Activated T-cell treated with anti-CD3 and anti-CD28 coated beads for 4 hours (primary cell): ENCODE measurements around the gene COL28A1.

Source experiments
- DNase-seq: peaks from one replicate; pipeline ENCODE4 v3.0.0-alpha.2; 2020

Gene COL28A1

DNA sequence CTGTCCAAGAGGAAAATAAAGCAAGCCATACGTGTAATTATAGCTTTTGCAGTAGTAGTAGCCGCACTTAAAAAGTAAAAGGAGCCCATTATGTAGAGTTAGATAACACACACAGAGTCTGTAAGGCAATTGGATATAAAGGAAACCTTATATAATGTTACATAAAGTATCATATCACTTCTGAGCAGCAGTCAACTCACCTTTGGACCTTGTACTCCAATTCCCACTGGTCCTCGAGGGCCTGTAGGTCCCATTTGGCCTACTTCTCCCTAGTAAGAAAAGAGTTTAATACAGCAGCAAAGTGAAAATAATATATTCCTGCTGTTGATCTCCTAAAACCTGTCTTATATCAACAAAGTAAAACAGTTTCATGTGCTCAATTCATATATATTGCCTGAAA is 83.6 kb downstream of the COL28A1 start:
- DNase-seq = no peak

- DNase-seq = no peak
Measured at GRCh38 chr7:7449055-7449454, 86.6 kb downstream of the COL28A1 start.

- no peak for DNase-seq
Measured at GRCh38 chr7:7446616-7447015, 89.1 kb downstream of the COL28A1 start.

DNA sequence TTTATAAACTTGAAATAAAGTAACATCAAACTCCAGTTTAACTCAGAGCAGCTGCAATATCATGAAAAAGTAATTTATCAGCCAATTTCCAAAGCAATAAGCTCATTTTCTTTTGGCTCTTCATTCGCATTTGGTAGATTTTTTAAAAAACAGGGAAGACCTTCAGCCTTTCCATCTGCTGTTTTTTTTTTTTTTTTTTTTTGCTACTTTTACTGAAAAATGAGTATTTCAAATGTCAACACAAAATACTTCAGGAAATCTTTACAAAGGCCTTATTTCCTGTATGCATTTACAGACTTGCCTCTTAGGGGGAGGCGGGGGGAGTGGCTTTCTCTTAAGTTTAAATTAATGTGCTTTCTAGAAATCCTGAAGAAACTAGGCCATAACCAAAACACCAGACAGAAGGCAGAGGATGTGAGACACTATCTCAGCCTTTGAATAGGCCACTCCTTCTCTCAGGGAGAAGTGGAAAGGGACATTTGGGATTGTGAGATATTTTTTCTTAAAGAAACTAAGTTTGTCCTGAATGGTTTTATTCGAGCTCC is 91.8 kb downstream of the COL28A1 start:
- DNase-seq = no peak

GRCh38 chr7:7439564-7439963 is 96.1 kb downstream of the COL28A1 start:
- DNase-seq = no peak

DNA sequence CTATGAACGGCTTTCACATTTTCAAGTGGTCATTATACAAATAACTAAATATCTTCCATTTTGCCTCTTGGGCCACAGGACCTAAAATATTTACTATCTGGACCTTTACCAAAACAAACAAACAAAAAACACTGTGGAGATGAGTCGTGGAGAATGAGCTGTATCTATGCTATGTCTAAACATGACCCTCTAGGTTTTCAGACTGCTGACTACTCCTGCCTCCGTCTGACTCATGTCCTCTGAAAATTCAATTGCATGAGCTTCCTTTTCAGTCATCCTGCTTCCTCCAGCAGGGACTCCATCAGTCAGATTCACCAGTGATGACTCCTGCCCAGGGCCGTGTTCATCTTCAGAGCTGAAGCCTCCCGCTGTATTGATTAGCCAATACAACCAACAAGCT is 96.8 kb downstream of the COL28A1 start:
- DNase-seq = no peak

DNA sequence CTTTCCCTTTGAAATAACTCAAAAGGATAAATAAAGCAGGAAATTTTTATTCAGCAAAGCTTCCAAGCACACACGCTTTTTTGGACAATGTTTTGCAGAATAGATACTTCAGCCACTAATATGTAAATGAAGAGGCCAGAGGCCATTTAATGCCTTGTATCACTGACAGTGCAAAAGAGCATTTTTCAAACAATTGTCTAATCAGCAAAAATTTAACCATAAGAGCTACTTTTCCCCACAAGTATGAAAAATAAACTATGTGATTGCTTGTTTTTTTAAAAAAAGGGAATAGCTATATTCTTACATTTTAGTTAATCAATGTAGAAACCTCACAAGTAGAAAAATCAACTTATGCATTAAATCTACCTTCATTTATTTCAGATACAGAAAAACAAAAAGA is 99.7 kb downstream of the COL28A1 start:
- DNase-seq = no peak

DNA sequence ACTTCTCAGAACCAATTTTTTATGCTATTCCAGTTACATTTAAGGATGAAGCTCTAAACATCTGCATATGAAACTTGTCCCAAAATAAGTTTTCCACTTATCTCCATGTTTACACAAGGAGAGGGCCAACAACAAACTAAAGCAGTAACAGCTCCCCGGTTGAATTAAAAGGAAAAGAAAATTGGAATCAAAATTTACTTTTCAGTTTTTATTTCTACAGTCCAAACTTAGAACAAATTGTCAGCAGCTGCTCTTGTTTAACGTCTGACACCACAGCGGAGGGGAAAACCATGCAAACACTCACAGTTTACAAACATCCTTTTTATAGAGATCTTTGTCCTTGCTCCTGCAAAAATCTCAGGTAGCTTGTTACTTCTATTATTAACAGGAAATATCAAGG is 101.3 kb downstream of the COL28A1 start:
- no peak for DNase-seq

DNA sequence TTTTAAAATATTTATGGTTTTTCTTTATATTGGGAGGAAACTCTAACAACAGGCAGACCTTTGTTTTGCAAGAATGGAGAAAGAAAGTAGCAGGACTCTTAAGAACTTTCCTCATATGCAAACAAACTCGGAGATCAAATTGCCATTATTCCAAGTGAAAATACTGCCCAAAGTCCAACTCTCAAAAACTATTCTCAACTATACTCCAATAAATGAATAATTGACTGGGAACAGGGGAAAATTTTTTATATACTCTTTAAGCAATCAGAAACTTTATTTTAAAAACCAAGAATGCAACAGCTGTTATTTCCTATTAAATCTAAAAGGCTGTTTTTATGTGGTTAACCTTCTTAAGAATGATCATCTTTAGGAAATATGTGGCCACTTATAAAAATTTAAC is 101.9 kb downstream of the COL28A1 start:
- DNase-seq = no peak

- DNase-seq = no peak
Measured at GRCh38 chr7:7432979-7433378, 102.7 kb downstream of the COL28A1 start.

DNA sequence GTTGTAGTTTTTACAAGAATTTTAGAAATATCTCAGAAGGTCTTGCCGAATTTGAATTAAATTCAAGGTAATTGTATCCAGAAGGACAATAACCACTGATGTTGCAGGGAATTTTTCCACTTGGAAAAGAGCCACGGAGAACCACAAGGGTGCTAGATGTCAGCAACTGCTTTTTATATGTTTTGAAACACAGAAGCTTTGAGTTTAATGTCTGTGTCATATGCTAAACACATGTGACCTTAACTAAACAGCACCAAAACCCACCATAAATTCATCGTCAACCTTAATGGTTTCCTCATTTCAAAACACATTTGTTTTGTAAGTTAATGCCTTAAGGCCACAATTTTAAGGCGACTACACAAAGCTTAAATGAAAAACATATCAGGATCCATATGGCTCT is 106.9 kb downstream of the COL28A1 start:
- DNase-seq = no peak

- DNase-seq = no peak
Measured at GRCh38 chr7:7427363-7427762, 108.3 kb downstream of the COL28A1 start.

DNA sequence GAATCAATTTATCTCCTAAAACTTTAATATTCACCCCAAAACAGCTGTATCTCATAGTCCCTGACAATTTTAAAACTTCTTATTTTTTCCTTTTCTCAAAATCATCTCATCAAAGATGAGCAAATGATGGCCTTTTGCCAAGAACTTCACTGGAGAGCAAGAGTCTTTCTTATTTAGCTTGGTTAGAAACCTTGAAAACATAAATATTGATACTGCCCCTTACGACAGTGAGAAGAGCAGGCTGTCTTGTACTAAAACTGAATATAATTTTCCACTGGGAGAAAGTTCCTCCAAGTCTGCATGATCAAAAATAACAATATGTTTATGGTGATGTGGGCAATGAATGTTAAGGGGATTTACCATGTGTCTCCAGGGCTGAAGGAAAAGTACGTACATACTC is 109.0 kb downstream of the COL28A1 start:
- no peak for DNase-seq

GRCh38 chr7:7425321-7425720 is 110.4 kb downstream of the COL28A1 start:
- no peak for DNase-seq

DNA sequence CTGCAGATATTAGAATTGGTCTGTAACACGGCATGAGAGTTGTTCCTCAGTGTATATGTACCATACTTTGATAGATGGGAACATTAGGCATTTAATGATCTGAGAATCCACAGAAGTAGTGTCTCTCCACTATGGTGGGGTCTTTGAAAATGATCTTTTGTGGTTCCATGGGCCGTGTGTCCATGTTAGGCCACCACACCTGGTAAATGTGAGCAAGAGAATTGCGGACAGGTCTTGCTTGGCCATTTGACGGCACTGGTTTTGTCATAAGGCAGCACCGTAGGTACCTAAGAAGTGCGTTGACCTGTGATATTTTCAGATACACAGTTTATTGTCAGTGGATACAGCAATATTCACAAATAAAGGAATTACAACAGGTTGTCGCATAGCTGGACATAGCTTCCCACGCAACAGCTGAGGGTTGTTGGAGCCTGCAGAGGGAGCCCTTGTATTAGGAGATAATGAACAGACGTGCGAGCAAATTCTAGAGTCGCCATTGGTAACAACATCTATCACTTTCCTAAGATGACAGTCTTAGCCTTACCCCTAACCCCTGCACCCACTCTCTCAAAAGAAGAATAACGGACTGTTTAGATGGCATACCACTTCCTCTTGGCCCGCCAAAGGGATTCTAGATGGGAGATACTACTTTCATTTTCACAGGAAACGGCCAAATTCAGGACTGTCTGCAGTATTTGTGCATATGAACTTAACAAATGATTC is 111.4 kb downstream of the COL28A1 start:
- peak; percentile 19 for DNase-seq

GRCh38 chr7:7422641-7423040 is 113.0 kb downstream of the COL28A1 start:
- no peak for DNase-seq

GRCh38 chr7:7421826-7422225 is 113.8 kb downstream of the COL28A1 start:
- DNase-seq = no peak

- no peak for DNase-seq
Measured at GRCh38 chr7:7418997-7419396, 116.7 kb downstream of the COL28A1 start.

DNA sequence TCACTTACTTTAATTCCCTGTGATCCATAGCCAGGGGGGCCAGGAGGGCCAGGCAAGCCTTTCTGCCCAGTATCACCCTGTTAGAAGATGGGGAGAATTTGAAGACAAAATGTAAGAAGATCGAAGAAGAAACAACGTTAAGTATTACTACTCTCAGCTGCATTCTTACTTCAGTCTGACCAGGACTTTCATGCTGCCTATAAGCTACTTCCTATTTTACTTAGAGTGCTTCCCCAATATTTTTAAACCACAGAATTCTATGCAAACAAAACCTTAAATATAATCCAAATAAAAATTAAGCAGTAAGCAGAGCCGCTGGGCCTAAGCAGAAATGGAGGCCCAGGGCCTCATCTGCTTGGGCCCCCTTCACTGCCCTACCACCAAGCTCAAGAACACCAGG is 117.8 kb downstream of the COL28A1 start:
- DNase-seq = no peak

DNA sequence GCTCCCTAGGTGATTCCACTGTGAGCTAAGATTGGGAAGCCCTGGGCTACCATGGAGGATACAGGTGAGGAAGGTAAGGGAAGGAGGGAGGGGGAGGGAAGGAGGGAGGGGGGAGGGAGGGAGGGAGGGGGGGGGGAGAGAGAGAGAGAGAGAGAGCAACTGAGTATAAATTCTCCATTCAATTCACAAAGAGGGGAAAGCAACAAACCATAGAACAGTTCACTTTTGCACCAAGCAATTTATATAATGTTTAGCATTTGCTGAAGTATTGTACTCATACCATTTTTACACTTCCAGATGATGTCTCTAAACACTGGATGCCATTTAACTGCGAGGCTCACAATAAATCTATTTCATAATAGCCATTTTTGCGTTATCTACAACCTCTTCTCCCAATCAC is 118.3 kb downstream of the COL28A1 start:
- no peak for DNase-seq

GRCh38 chr7:7416031-7416858 is 119.4 kb downstream of the COL28A1 start:
- DNase-seq = no peak

DNA sequence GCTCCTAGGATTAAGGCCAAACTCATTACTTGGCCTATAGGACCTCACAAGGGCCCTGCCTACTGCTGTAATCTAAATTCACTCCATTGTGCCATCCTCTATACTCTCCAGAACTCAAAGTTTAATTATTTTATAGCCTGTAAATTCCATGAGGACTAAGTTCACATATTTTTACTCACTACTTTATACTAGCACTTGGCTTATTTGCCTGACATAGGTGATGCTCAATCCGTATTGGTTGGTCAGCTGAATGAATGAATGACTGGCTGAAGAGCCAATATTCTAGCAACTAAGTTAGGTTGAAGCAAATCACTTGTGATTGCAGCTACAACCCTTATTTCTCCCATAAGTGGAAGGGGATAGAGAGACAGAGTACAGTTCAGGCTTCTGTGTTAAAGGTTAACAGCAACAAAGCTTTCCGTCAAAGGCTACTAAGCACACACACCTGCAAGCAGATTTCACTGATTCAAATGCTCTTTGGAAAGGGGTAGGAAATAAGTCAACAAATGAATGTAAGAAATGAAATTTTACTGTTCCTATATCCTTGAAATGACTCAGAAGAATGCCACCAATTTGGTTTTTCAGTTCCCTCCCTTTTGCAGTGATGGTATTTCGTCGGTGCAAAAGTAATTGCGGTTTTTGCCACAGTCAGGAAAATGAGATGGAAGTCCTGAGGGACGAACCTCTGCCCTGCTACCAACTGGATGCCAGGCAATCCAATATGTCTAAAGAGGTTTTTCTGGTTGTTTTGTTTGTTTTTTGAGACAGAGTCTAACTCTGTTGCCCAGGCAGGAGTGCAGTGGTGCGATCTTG is 120.7 kb downstream of the COL28A1 start:
- no peak for DNase-seq
